Uterus (tissue), 4 donors: ENCODE results near the gene VSIG4. TPM values are rescaled to one million over a fixed set of nuclear protein-coding genes. Genes with fewer than 3 reads are reported as not detected.
"Not testable (repeated sequence)": the region's sequence is repeated elsewhere in the genome, so short reads cannot be mapped to it uniquely, and the experiment has no call there.

Experiments
- DNase-seq, 2 donors: peaks; one replicate each; pipeline ENCODE4 v3.0.0-alpha.2; 2019 to 2020
- H3K27ac ChIP-seq, 2 donors: fragments of 200-600 bp; sonication (generic); 1 replicate in 1 of 2; 2 replicates in 1 of 2; pipeline ENCODE4 v1.5.1; 2016 to 2018
- H3K27me3 ChIP-seq, 2 donors: fragments of 200-600 bp; sonication (generic); one replicate each; pipeline ENCODE4 v1.5.1; 2018 to 2019; ENCODE audit warnings: control low read depth in 1 of 2
- H3K36me3 ChIP-seq, 2 donors: fragments of 200-600 bp; sonication (generic); one replicate each; pipeline ENCODE4 v1.5.1; 2019; ENCODE audit warnings: control low read depth in 1 of 2
- H3K4me1 ChIP-seq, 2 donors: fragments of 200-600 bp; sonication (generic); one replicate each; pipeline ENCODE4 v1.5.1; 2018 to 2019; ENCODE audit warnings: control low read depth in 1 of 2
- H3K4me3 ChIP-seq, 2 donors: fragments of 200-600 bp; sonication (generic); 1 replicate in 1 of 2; 2 replicates in 1 of 2; pipeline ENCODE4 v1.5.1; 2018 to 2019; ENCODE audit warnings: mild to moderate bottlenecking in 1 of 2
- H3K9me3 ChIP-seq, 2 donors: fragments of 200-600 bp; sonication (generic); one replicate each; pipeline ENCODE4 v1.5.1; 2019; ENCODE audit warnings: control low read depth in 1 of 2
- CTCF ChIP-seq, 4 experiments: fragments of 200-600 bp in 2 of 4; fragments of 450-650 bp in 2 of 4; sonication (generic) in 2 of 4; IDR thresholded peaks; one replicate each; pipeline ENCODE4 v1.5.1; 2016 to 2019; ENCODE audit warnings: antibody characterized with exemption in 4 of 4, mild to moderate bottlenecking in 2 of 4, moderate library complexity in 1 of 4
- POLR2A ChIP-seq, 2 donors: fragments of 450-650 bp; IDR thresholded peaks; one replicate each; pipeline ENCODE4 v1.6.1; 2016; ENCODE audit warnings: antibody characterized with exemption in 2 of 2, mild to moderate bottlenecking in 1 of 2, moderate library complexity in 1 of 2
- intact Hi-C: fragments of 100-400 bp; cut with DNase I; formaldehyde crosslinking; loops from one replicate; pipeline ENCODE4 v1.15.1; 2023; ENCODE audit warnings: low total_unique reads
- total RNA-seq, 4 donors: library from RNA; depleted of rRNA in 3 of 4; stranded (reverse); fragments of >200 nt in 3 of 4; gene quantifications; one replicate each; pipeline versions ENCODE4 v1.1.0 to v1.2.4, GENCODE V29; 2014 to 2023
- donor health status: DM: yes; HTN: yes; CAD: no.

Gene VSIG4
- total RNA-seq = 100 to 1,000 TPM in 1 of 4 donors, 10 to 100 TPM in 3; 13.4 to 120 (median 16.7) TPM

- H3K4me1 ChIP-seq = no peaks in the 10 kb centered on the region
- no peak for DNase-seq
- H3K36me3 ChIP-seq = no peaks in the 10 kb centered on the region
- no peak within 1 kb of the TSS for H3K27ac ChIP-seq
- intact Hi-C loops = no loop called here
- H3K9me3 ChIP-seq = no peaks in the 10 kb centered on the region
- no peaks in the 10 kb centered on the region for H3K27me3 ChIP-seq
- no peak within 1 kb of the TSS for H3K4me3 ChIP-seq
- no peak for TF ChIP-seq CTCF (IDR thresholded peaks at IDR 0.05)
- TF ChIP-seq POLR2A (IDR thresholded peaks at IDR 0.05) = no peak
Measured at GRCh38 chrX:66039944-66040343, at the start of gene VSIG4. TSS of gene VSIG4 (minus strand) at chrX:66040080. CDS start at chrX:66039998, 82 bp downstream.

GRCh38 chrX:66076801-66077200 lies 36.9 kb upstream of the VSIG4 start:
- no peaks in the 10 kb centered on the region for H3K27me3 ChIP-seq
- no peaks in the 10 kb centered on the region for H3K36me3 ChIP-seq
- H3K4me3 ChIP-seq = no peak overlapping the region
- no peak for TF ChIP-seq CTCF (IDR thresholded peaks at IDR 0.05)
- TF ChIP-seq POLR2A (IDR thresholded peaks at IDR 0.05) = no peak
- H3K27ac ChIP-seq = no peak overlapping the region
- H3K9me3 ChIP-seq = no peaks in the 10 kb centered on the region
- H3K4me1 ChIP-seq = no peaks in the 10 kb centered on the region
- intact Hi-C loops = no loop called here
- DNase-seq = no peak

GRCh38 chrX:66074920-66075879 lies 35.3 kb upstream of the VSIG4 start:
- Histone ChIP-seq H3K4me3 (no peak overlapping the region), H3K36me3 (no peaks in the 10 kb centered on the region)

GRCh38 chrX:66071126-66071525 lies 31.2 kb upstream of the VSIG4 start:
- Histone ChIP-seq H3K9me3 (no peaks in the 10 kb centered on the region), H3K4me1 (no peaks in the 10 kb centered on the region), H3K27ac (no peak overlapping the region), H3K27me3 (peaks cover 0 to 7% of the 10 kb centered on the region in 2 donors), H3K4me3 (no peak overlapping the region), H3K36me3 (no peaks in the 10 kb centered on the region)
- no peak for DNase-seq
- intact Hi-C loops = no loop called here
- TF ChIP-seq CTCF (IDR thresholded peaks at IDR 0.05) (no peak), POLR2A (IDR thresholded peaks at IDR 0.05) (no peak)

More at GRCh38 chrX:66074920-66075879, 35.3 kb upstream of the VSIG4 start:
- Histone ChIP-seq H3K27ac (no peak overlapping the region), H3K9me3 (no peaks in the 10 kb centered on the region), H3K27me3 (no peaks in the 10 kb centered on the region), H3K4me1 (no peaks in the 10 kb centered on the region)
- TF ChIP-seq POLR2A (IDR thresholded peaks at IDR 0.05) (no peak), CTCF (IDR thresholded peaks at IDR 0.05) (no peak)
- intact Hi-C loops = no loop called here
- no peak for DNase-seq

- no peak for DNase-seq
- intact Hi-C loops = no loop called here
- Histone ChIP-seq H3K4me3 (no peak overlapping the region), H3K27me3 (no peaks in the 10 kb centered on the region), H3K36me3 (no peaks in the 10 kb centered on the region), H3K4me1 (no peaks in the 10 kb centered on the region), H3K27ac (no peak overlapping the region), H3K9me3 (no peaks in the 10 kb centered on the region)
- no peak for TF ChIP-seq POLR2A (IDR thresholded peaks at IDR 0.05)
- no peak for TF ChIP-seq CTCF (IDR thresholded peaks at IDR 0.05)
Measured at GRCh38 chrX:66064261-66064660, 24.4 kb upstream of the VSIG4 start.

- H3K4me1 ChIP-seq, H3K9me3 ChIP-seq, intact Hi-C loops, DNase-seq, H3K27ac ChIP-seq, H3K36me3 ChIP-seq, H3K27me3 ChIP-seq, H3K4me3 ChIP-seq: not testable (repeated sequence)
Measured at GRCh38 chrX:66057019-66057418, 17.1 kb upstream of the VSIG4 start.
